Fibroblast of lung (primary cell): ENCODE measurements around the gene XYLT1. TPM values are rescaled to one million over a fixed set of nuclear protein-coding genes. Genes with fewer than 3 reads are reported as not detected.

Experiments
- DNase-seq, 2 donors: peaks; one replicate each; pipeline versions ENCODE4 v3.0.0 to v3.0.0-alpha.2; 2010; ENCODE audit warnings: low read depth in 2 of 2
- H2AFZ ChIP-seq: 2 replicates; pipeline ENCODE4 v1.5.1; 2012; ENCODE audit warnings: low read length, control low read depth, inconsistent platforms
- H3K27ac ChIP-seq: 2 replicates; pipeline ENCODE4 v1.5.1; 2011; ENCODE audit warnings: low read length, control low read depth; ENCODE audit not compliant: insufficient read depth
- H3K27me3 ChIP-seq: 2 replicates; pipeline ENCODE4 v1.5.1; 2011; ENCODE audit warnings: mild to moderate bottlenecking, low read length; ENCODE audit not compliant: control insufficient read depth, insufficient read depth
- H3K36me3 ChIP-seq: 2 replicates; pipeline ENCODE4 v1.5.1; 2011; ENCODE audit warnings: low read length; ENCODE audit not compliant: control insufficient read depth, insufficient read depth
- H3K4me1 ChIP-seq: 2 replicates; pipeline ENCODE4 v1.5.1; 2011; ENCODE audit warnings: low read length; ENCODE audit not compliant: control insufficient read depth, insufficient read depth; ENCODE audit errors: extremely low read depth
- H3K4me2 ChIP-seq: 2 replicates; pipeline ENCODE4 v1.5.1; 2011; ENCODE audit warnings: low read length, control low read depth; ENCODE audit not compliant: insufficient read depth; ENCODE audit errors: extremely low read depth
- H3K4me3 ChIP-seq, 4 experiments: fragments of 200-600 bp in 1 of 4; sonication (generic) in 1 of 4; replicated peaks in 1 of 4; 2 replicates each; pipeline ENCODE4 v1.5.1; 2011 to 2016; ENCODE audit warnings: low read length in 4 of 4, low read depth in 3 of 4, mild to moderate bottlenecking in 3 of 4, control low read depth in 2 of 4, inconsistent platforms in 1 of 4, mixed read lengths in 1 of 4; ENCODE audit not compliant: insufficient read depth in 1 of 4; ENCODE audit errors: control extremely low read depth in 1 of 4
- H3K79me2 ChIP-seq: 2 replicates; pipeline ENCODE4 v1.5.1; 2012; ENCODE audit warnings: mild to moderate bottlenecking, low read length, inconsistent platforms; ENCODE audit not compliant: control insufficient read depth, insufficient read depth
- H3K9ac ChIP-seq: 2 replicates; pipeline ENCODE4 v1.5.1; 2011; ENCODE audit warnings: mild to moderate bottlenecking, low read length, control low read depth; ENCODE audit not compliant: insufficient read depth
- H3K9me3 ChIP-seq: 2 replicates; pipeline ENCODE4 v1.5.1; 2012; ENCODE audit warnings: low read depth, low read length; ENCODE audit not compliant: control insufficient read depth, insufficient read depth
- H4K20me1 ChIP-seq: 2 replicates; pipeline ENCODE4 v1.5.1; 2011; ENCODE audit warnings: low read length; ENCODE audit not compliant: control insufficient read depth, insufficient read depth; ENCODE audit errors: extremely low read depth
- CTCF ChIP-seq, 2 donors: IDR thresholded peaks in 1 of 2; conservative IDR thresholded peaks in 1 of 2; 1 replicate in 1 of 2; 2 replicates in 1 of 2; pipeline ENCODE4 v1.5.1; 2011 to 2012; ENCODE audit warnings: low read length in 2 of 2, control low read depth in 1 of 2, inconsistent platforms in 1 of 2, low read depth in 1 of 2, mild to moderate bottlenecking in 1 of 2
- EZH2 ChIP-seq: IDR thresholded peaks from 2 replicates; pipeline ENCODE4 v1.5.1; 2012; ENCODE audit warnings: low read length, control low read depth, mild to moderate bottlenecking; ENCODE audit errors: missing control alignments
- polyA plus RNA-seq, 2 donors: library from polyadenylated mRNA; depleted of rRNA in 1 of 2; stranded (reverse) in 1 of 2; unstranded in 1 of 2; fragments of >200 nt; gene quantifications; 2 replicates each; pipeline ENCODE4 v1.2.1, GENCODE V29; 2011 to 2012; ENCODE audit warnings: missing spikeins in 1 of 2
- total RNA-seq: library from RNA; depleted of rRNA; stranded (reverse); fragments of >200 nt; gene quantifications from 2 replicates; pipeline ENCODE4 v1.2.1, GENCODE V29; 2014

The XYLT1 gene
- total and polyA plus RNA-seq, 2 donors (not counting 1 experiment from before 2014, with no cell fraction given) = 9.3 to 21.8 TPM

GRCh38 chr16:17313793-17314547 is 156.8 kb downstream of the XYLT1 start:
- H3K4me3 ChIP-seq = no peak overlapping the region
- H3K79me2 ChIP-seq = no peaks in the 10 kb centered on the region
- no peak overlapping the region for H3K27ac ChIP-seq
- no peaks in the 10 kb centered on the region for H3K4me1 ChIP-seq
- no peak overlapping the region for H3K9ac ChIP-seq
- H3K27me3 ChIP-seq = no peaks in the 10 kb centered on the region
- H4K20me1 ChIP-seq = no peaks in the 10 kb centered on the region
- no peak overlapping the region for H2AFZ ChIP-seq
- TF ChIP-seq CTCF (conservative IDR thresholded peaks at IDR 0.05 in 1 of 2, IDR thresholded peaks at IDR 0.05 in 1 of 2; ENCODE audit: low read depth in 1 of 2, low read length in 2 of 2) = no peak
- H3K9me3 ChIP-seq = no peaks in the 10 kb centered on the region
- no peaks in the 10 kb centered on the region for H3K36me3 ChIP-seq
- DNase-seq = no peak
- no peak overlapping the region for H3K4me2 ChIP-seq

- H3K79me2 ChIP-seq = no peaks in the 10 kb centered on the region
- TF ChIP-seq EZH2 = no peak
- TF ChIP-seq CTCF (conservative IDR thresholded peaks at IDR 0.05 in 1 of 2, IDR thresholded peaks at IDR 0.05 in 1 of 2; ENCODE audit: low read depth in 1 of 2, low read length in 2 of 2) = no peak
- no peaks in the 10 kb centered on the region for H3K4me1 ChIP-seq
- H3K4me3 ChIP-seq = no peak overlapping the region
- H3K27ac ChIP-seq = no peak overlapping the region
- H3K4me2 ChIP-seq = no peak overlapping the region
- no peak overlapping the region for H2AFZ ChIP-seq
- no peaks in the 10 kb centered on the region for H3K36me3 ChIP-seq
- H3K9me3 ChIP-seq = no peaks in the 10 kb centered on the region
- DNase-seq = peak; percentile 17 to 64
- no peak overlapping the region for H3K9ac ChIP-seq
- no peaks in the 10 kb centered on the region for H3K27me3 ChIP-seq
- H4K20me1 ChIP-seq = no peaks in the 10 kb centered on the region
These were observed 157.6 kb downstream of the XYLT1 start for GRCh38 chr16:17313085-17313611.

GRCh38 chr16:17312094-17312710 is 158.6 kb downstream of the XYLT1 start:
- Histone ChIP-seq H3K27ac (no peak overlapping the region), H3K9ac (no peak overlapping the region), H4K20me1 (no peaks in the 10 kb centered on the region)

More at GRCh38 chr16:17312094-17312710, 158.6 kb downstream of the XYLT1 start:
- TF ChIP-seq CTCF (conservative IDR thresholded peaks at IDR 0.05 in 1 of 2, IDR thresholded peaks at IDR 0.05 in 1 of 2; ENCODE audit: low read depth in 1 of 2, low read length in 2 of 2) (no peak), EZH2 (no peak)
- no peaks in the 10 kb centered on the region for H3K79me2 ChIP-seq
- H3K36me3 ChIP-seq = no peaks in the 10 kb centered on the region
- no peak overlapping the region for H3K4me3 ChIP-seq
- DNase-seq = peak in 1 of 2 donors; percentile 47
- H3K9me3 ChIP-seq = no peaks in the 10 kb centered on the region
- no peaks in the 10 kb centered on the region for H3K4me1 ChIP-seq
- H2AFZ ChIP-seq = no peak overlapping the region
- no peaks in the 10 kb centered on the region for H3K27me3 ChIP-seq
- no peak overlapping the region for H3K4me2 ChIP-seq
